Measurements from ENCODE around the gene DPY30.
A peak's percentile ranks its signal among the peaks of the same experiment; 100 is the strongest.

Gene DPY30

DNA sequence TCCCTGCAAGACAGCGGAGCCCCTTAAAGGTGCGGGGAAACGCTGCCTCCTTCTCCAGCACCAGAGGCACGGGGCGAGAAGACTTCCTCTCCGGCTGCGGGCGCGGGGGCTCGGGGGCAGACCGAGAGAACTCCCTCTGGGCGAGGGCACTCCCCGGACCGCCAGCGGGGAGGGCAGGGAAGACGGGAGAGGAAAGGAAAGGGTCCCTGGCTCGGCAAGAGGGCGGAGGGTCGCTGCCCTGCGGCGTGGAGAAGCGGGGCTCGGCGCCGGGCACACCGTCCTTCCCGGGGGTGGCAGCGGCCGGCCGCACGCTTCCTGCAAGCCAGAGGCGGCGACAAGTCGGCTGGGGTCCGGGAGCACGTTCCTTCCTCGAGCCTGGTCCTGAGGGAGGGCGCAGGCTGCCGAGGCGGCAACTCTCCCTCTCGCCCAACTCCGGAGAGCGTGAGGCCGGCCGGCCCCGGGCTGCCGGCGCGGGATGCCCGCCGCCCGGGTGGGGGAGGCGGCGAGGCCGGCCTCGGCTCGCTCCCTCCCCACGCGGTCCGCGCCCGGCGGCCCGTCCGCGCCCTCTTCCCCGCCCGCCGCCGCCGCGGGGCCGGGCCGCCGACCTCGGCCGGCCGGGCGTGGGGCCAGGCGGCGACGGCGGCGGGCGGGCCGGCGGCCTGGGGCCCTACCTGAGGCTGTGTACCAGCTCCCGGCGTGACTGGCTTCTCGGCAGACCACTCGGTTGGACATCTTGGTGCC is 29.9 kb downstream of the DPY30 start:
- peak; percentile 8 for DNase-seq

- DNase-seq, result no peak
Observed at GRCh38 chr2:32008805-32009515, 30.6 kb downstream of the DPY30 start.

DNA sequence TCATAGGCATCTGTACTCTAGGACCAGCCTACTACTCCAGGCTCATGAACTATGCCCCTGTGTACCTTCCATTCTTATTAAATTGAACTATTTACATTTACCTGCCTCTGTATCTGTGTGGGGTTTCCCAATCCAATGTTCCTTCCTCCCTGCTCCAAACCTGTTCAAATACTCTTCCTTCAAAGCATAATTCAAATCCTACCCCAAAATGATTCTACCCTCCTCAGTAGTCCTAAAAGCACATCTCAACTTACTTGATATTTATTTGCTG is 32.5 kb downstream of the DPY30 start:
- no peak for DNase-seq

GRCh38 chr2:32005371-32005976 is 34.1 kb downstream of the DPY30 start:
- no peak for DNase-seq

GRCh38 chr2:32003791-32004190 is 35.8 kb downstream of the DPY30 start:
- no peak for DNase-seq

GRCh38 chr2:32002406-32002805 is 37.2 kb downstream of the DPY30 start:
- DNase-seq, result no peak

- DNase-seq, result no peak
Observed at GRCh38 chr2:31999438-31999837, 40.2 kb downstream of the DPY30 start.

- no peak for DNase-seq
Observed at GRCh38 chr2:31998731-31999383, 40.7 kb downstream of the DPY30 start.

GRCh38 chr2:31997653-31998052 is 42.0 kb downstream of the DPY30 start:
- DNase-seq, result no peak

GRCh38 chr2:31996571-31997150 is 42.9 kb downstream of the DPY30 start:
- DNase-seq, result no peak

DNA sequence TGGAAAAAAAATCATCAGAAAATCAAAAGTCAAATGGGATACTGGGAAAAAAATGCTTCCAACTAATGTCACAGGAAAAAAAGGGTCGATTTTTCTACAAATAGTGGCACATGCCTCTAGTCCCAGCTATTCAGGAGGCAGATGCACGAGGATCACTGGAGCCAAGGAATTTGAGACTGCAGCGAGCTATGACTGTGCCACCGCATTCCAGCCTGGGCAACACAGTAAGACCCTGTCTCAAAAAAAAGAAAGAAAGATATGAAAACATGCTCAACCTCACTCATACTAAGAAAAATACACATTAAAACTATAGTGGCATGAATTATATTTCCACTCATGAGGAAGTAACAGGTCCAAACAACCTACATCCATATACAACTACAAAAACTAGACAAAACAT is 46.7 kb downstream of the DPY30 start:
- DNase-seq, result no peak

DNA sequence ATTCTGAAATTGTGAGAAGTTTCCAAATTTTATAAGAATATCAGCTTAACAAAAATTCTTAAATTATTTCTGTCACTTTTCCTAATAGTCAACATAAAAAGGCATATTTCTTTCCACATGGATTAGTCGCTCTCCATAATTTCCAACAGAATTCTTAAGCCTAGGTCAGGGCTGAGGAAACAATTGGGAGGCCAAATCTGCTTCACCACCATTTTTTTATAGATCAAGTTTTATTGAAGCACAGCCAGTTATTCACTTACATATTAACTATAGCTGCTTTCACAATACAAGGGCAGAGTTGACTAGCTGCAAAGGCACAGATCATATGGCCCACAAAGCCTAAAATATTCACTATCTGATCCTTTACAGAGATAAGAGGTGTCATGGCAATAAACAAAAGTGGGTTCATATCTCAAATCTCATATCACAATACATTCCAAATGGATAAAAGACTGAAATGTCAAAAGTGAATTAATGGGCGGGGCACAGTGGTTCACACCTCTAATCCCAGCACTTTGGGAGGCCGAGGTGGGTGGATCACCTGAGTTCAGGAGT is 47.5 kb downstream of the DPY30 start:
- DNase-seq, result no peak

DNA sequence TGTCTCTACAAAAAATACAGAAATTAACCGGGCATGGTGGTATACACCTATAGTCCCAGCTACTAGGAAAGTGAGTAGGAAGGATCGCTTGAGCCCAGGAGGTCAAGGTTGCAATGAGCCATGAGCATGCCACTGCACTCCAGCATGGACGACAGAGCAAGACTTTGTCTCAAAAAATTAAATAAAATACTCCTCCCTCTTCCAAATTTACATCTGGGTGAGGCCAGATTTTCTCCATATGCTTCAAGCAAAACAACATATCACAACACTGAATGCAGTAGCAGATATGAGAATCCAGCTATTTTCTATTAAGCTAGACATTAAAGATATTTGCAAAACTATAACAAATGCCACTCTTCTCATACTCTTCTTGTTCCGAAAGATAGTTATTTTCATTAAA is 49.7 kb downstream of the DPY30 start:
- no peak for DNase-seq

DNA sequence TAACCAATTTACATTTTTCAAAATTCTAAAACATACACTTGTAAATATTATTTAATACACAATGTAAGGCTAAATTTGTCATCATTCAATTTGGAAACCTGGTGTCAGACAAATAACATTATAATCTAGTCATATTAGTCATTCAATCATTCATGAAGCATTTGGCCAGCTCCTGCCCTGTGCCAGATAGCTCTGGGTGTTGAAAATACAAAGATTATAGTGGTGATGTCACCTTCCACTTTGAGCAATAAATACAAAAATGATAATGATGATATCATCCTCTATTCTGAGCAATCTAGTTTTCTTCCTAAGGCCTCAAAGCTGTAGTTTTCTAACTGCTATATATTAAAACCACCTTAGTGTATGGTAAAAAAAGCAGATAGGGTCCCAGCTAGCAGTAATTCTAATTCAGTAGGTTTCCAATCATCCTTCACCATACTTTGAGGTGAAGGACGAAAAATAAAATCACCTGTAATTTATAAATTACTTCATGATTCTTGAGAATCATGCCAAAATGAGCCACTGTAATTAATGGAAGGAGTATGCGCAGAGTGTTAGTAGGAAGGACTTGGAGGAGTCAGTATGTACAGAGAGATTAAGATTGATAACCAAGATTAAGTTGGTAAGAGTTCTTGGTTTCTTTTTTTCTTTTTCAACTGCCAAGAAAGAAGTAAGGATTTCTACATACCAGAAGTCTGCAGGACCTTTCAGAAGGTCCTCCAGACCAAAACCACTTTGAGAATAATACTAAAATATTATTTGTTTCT is 52.0 kb downstream of the DPY30 start:
- DNase-seq, result no peak

DNA sequence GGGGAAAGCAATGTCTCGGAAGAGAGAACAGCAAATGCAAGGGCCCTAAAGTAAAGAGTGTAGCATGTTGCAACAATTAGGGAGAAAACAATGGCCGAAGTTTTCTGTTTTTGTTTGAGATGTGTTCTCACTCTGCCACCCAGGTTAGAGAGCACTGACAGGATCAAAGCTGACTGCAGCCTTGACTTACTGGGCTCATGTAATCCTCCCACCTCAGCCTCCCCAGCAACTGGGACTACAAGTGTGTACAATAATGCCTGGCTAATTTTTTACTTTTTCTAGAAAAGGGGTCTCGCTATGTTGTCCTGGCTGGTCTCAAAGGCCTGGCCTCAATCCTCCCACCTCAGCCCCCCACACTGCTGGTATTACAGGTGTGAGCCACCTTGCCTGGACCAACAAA is 52.7 kb downstream of the DPY30 start:
- DNase-seq, result no peak

DNA sequence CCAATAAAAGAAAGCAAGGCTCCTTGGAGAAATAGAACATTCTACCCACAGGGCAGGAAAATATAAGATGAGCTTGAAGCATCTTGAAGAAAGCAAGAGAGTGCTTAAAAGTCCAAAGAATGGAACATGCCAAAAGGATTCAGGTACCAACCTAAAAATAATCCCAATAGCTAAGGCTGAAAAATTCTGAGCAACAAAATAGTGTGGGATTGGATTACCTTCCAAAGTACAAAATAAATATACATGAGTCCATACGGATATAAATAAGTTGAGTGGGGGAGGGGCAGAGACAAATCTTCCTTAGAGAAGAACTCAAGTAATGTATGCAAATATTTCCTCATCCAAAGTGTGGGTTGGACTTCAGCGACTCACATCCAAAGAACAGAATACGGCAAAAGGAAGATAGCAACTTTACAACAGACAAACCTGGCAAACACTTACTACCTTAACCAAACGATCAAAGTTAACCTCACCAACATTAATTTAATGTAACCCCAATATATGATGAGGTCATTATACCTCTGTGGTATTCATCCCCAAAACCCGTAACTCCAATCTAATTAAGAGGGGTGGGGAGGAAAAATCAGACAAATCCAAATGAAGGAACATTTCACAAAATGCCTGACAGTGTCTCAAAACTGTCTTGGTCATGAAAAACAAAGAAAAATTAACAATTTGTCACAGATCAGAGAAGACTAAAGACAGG is 55.7 kb downstream of the DPY30 start:
- no peak for DNase-seq

GRCh38 chr2:31980674-31981356 is 58.8 kb downstream of the DPY30 start:
- DNase-seq, result peak; percentile 24

DNA sequence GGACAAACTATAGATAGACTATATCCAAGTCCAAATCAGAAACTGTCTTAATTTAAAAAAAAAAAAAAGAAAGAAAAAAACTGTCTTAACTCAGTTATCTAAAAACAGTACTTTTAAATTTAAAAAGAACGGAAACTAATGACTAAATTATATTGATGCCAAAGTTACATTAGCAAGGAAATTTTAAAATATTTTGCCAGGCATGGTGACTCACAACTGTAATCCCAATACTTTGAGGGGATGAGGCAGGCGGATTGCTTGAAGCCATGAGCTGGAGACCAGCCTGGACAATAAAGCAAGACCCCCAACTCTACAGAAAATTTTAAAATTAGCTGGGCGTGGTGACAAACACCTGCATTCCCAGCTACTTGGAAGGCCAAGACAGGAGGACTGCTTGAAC is 59.6 kb downstream of the DPY30 start:
- no peak for DNase-seq

DNA sequence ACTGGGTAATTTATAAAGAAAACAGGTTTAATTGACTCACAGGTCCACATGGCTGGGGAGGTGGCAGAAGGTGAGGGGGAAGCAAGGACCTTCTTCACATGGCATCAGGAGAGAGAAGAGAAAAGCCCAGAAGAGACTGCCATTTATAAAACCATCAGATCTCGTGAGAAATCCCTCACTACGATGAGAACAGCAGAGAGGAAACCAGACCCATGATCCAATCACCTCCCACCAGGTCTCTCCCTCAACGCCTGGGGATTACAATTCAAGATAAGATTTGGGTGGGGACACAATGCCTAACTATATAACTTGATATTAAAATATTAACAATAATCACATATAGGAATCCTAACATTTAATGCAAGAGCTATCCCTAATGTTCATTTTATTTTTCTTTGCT is 60.6 kb downstream of the DPY30 start:
- no peak for DNase-seq

DNA sequence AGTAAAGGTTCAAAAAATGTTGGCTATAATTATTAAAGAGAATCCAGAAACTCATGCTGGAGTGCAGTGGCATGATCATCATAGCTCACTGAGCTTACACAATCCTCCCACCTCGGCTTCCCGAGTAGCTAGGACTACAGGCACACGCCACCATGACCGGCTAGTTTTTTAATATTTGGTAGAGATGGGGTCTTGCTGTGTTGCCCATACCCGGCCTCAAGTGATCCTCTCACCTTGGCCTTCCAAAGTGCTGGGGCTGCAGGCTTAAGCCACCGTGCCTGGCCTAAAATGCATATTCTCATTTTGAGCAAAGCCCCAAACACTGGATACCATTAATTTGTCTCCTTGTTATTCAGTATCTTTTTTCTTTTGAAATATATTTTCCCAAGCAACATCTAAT is 61.2 kb downstream of the DPY30 start:
- DNase-seq, result no peak
